ENCODE measurements around the gene IDH2. TPM values are rescaled to one million over a fixed set of nuclear protein-coding genes. Genes with fewer than 3 reads are reported as not detected.

Gene IDH2
- total and polyA plus RNA-seq, 2 donors from 2014 or later = 87.0 to 545 TPM

DNA sequence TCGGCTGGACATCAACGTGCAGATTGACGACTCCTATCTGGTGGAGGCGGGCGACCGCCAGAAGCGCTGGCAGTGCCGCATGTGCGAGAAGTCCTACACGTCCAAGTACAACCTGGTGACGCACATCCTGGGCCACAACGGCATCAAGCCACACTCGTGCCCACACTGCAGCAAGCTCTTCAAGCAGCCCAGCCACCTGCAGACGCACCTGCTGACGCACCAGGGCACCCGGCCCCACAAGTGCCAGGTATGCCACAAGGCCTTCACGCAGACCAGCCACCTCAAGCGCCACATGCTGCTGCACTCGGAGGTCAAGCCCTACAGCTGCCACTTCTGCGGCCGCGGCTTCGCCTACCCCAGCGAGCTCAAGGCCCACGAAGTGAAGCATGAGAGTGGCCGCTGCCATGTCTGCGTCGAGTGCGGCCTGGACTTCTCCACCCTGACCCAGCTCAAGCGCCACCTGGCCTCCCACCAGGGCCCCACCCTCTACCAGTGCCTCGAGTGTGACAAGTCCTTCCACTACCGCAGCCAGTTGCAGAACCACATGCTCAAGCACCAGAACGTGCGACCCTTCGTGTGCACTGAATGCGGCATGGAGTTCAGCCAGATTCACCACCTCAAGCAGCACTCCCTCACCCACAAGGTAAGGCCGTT is 34.2 kb downstream of the IDH2 start:
- intact Hi-C loops (cut with DNase I) = loop anchor here (10.0 kb wide), 1 partner anchor 163 kb away; no protein-coding TSS in a partner anchor
- TF ChIP-seq, protein P1, sequence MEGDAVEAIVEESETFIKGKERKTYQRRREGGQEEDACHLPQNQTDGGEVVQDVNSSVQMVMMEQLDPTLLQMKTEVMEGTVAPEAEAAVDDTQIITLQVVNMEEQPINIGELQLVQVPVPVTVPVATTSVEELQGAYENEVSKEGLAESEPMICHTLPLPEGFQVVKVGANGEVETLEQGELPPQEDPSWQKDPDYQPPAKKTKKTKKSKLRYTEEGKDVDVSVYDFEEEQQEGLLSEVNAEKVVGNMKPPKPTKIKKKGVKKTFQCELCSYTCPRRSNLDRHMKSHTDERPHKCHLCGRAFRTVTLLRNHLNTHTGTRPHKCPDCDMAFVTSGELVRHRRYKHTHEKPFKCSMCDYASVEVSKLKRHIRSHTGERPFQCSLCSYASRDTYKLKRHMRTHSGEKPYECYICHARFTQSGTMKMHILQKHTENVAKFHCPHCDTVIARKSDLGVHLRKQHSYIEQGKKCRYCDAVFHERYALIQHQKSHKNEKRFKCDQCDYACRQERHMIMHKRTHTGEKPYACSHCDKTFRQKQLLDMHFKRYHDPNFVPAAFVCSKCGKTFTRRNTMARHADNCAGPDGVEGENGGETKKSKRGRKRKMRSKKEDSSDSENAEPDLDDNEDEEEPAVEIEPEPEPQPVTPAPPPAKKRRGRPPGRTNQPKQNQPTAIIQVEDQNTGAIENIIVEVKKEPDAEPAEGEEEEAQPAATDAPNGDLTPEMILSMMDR (IDR thresholded peaks at IDR 0.05; ENCODE audit: borderline replicate concordance, extremely low read depth, insufficient read depth) = no peak
- Histone ChIP-seq H3K4me1 (ENCODE audit: control insufficient read depth in 2 of 3, insufficient read depth in 2 of 3, low read depth in 1 of 3, low read length in 3 of 3) (peaks cover 0 to 18% (median 11%) of the 10 kb centered on the region in 3 donors), H3K9ac (ENCODE audit: low read length in 3 of 3) (no peak overlapping the region), H3K27me3 (ENCODE audit: control insufficient read depth, insufficient read depth, low read length) (no peaks in the 10 kb centered on the region), H3K4me3 (ENCODE audit: low read length in 3 of 3) (no peak overlapping the region), H3K36me3 (ENCODE audit: control insufficient read depth in 2 of 3, insufficient read depth in 3 of 3, low read length in 3 of 3) (peaks cover 3 to 8% (median 3%) of the 10 kb centered on the region in 3 donors), H3K9me3 (ENCODE audit: control insufficient read depth in 2 of 3, insufficient read depth in 1 of 3, low read length in 3 of 3) (no peaks in the 10 kb centered on the region), H3K27ac (ENCODE audit: low read depth in 2 of 2, low read length in 2 of 2) (no peak overlapping the region)
- peak in 1 of 5 donors; percentile 75 for DNase-seq
- FAIRE-seq = no peak

DNA sequence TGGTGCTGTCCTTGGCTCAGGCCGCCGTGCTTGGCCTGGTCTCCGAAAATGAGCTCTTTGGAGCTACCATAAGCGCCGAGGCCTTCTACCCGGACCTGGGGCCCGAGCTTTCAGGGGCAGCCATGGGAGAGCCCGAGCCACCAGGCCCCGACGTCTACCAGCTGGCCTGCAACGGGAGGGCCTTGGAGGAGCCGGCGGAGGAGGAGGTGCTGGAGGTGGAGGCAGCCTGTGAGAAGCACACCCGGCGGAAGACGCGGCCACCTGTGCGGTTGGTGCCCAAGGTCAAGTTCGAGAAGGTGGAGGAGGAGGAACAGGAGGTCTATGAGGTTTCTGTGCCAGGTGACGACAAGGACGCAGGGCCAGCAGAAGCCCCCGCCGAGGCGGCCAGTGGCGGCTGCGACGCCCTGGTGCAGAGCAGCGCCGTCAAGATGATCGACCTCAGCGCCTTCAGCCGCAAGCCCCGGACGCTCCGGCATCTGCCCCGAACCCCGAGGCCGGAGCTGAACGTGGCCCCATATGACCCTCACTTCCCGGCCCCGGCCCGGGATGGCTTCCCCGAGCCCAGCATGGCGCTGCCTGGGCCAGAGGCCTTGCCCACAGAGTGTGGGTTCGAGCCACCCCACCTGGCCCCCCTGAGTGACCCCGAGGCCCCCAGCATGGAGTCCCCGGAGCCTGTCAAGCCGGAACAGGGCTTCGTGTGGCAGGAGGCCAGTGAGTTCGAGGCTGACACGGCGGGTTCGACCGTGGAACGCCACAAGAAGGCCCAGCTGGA is 34.9 kb downstream of the IDH2 start:
- Histone ChIP-seq H3K27ac (ENCODE audit: low read depth in 2 of 2, low read length in 2 of 2) (no peak overlapping the region), H3K9me3 (ENCODE audit: control insufficient read depth in 2 of 3, insufficient read depth in 1 of 3, low read length in 3 of 3) (no peaks in the 10 kb centered on the region), H3K9ac (ENCODE audit: low read length in 3 of 3) (no peak overlapping the region), H3K36me3 (ENCODE audit: control insufficient read depth in 2 of 3, insufficient read depth in 3 of 3, low read length in 3 of 3) (peaks cover 3% of the 10 kb centered on the region in 3 donors), H3K4me3 (ENCODE audit: low read length in 3 of 3) (no peak overlapping the region), H3K4me1 (ENCODE audit: control insufficient read depth in 2 of 3, insufficient read depth in 2 of 3, low read depth in 1 of 3, low read length in 3 of 3) (peaks cover 0 to 25% (median 12%) of the 10 kb centered on the region in 3 donors), H3K27me3 (ENCODE audit: control insufficient read depth, insufficient read depth, low read length) (no peaks in the 10 kb centered on the region)
- intact Hi-C loops (cut with DNase I) = loop anchor here (10.0 kb wide), 1 partner anchor 163 kb away; no protein-coding TSS in a partner anchor
- no peak for DNase-seq
- TF ChIP-seq, protein P1 (IDR thresholded peaks at IDR 0.05; ENCODE audit: borderline replicate concordance, extremely low read depth, insufficient read depth) = no peak
- FAIRE-seq = no peak

DNA sequence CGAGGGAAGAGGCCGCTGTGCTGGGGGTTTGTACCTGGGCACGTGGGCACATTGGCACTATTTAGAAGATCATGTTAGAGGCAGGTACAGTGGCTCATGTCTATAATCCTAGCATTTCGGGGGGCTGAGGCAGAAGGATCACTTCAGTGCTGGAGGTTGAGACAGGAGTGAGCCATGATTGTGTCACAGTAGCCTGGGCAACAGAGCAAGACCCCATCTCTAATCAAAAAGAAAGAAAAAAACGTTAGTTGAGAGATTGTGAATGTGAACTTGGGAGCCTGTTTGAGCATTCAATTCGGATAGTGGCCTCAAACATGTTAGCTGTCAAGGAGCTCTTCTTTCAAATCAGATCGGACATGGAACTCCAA is 36.6 kb downstream of the IDH2 start:
- DNase-seq (no peak), FAIRE-seq (no peak)
- peaks cover 3% of the 10 kb centered on the region in 3 donors for H3K36me3 ChIP-seq (ENCODE audit: control insufficient read depth in 2 of 3, insufficient read depth in 3 of 3, low read length in 3 of 3)
- no peak overlapping the region for H3K9ac ChIP-seq (ENCODE audit: low read length in 3 of 3)
- peak overlapping the region; percentile 71 to 90 for H3K27ac ChIP-seq (ENCODE audit: low read depth in 2 of 2, low read length in 2 of 2)
- intact Hi-C loops (cut with DNase I) = loop anchor here (10.0 kb wide), 1 partner anchor 161 kb away; no protein-coding TSS in a partner anchor
- H3K27me3 ChIP-seq (ENCODE audit: control insufficient read depth, insufficient read depth, low read length) = no peaks in the 10 kb centered on the region
- peaks cover 0 to 37% (median 12%) of the 10 kb centered on the region in 3 donors for H3K4me1 ChIP-seq (ENCODE audit: control insufficient read depth in 2 of 3, insufficient read depth in 2 of 3, low read depth in 1 of 3, low read length in 3 of 3)
- no peak overlapping the region for H3K4me3 ChIP-seq (ENCODE audit: low read length in 3 of 3)
- no peaks in the 10 kb centered on the region for H3K9me3 ChIP-seq (ENCODE audit: control insufficient read depth in 2 of 3, insufficient read depth in 1 of 3, low read length in 3 of 3)
- TF ChIP-seq, protein P1 (IDR thresholded peaks at IDR 0.05; ENCODE audit: borderline replicate concordance, extremely low read depth, insufficient read depth) = no peak

Measured in kidney (tissue), 14 donors.